ENCODE results near the gene C1orf35. TPM values are rescaled to one million over a fixed set of nuclear protein-coding genes. Genes with fewer than 3 reads are reported as not detected.

C1orf35 gene
- total RNA-seq, 1 donor from 2014 or later, result 16.5 TPM

GRCh38 chr1:228150120-228150460 lies 47.0 kb upstream of the C1orf35 start:
- peaks cover 2% of the 10 kb centered on the region for H3K36me3 ChIP-seq (ENCODE audit: control insufficient read depth, insufficient read depth, low read length)
- no peak for DNase-seq (ENCODE audit: low read depth)
- no peak overlapping the region for H3K4me3 ChIP-seq (ENCODE audit: low read depth, low read length)

GRCh38 chr1:228149406-228150119 lies 46.4 kb upstream of the C1orf35 start, which contains the start of gene GJC2:
Gene GJC2 (plus strand): TSS chr1:228149930. CDS start chr1:228157759, 7,829 bp downstream.
- DNase-seq (ENCODE audit: low read depth), result no peak
- no peak for TF ChIP-seq CTCF (IDR thresholded peaks at IDR 0.05; ENCODE audit: insufficient read depth, low read length, poor library complexity, severe bottlenecking)
- H3K4me3 ChIP-seq (ENCODE audit: low read depth, low read length), result no peak within 1 kb of the TSS
- H3K36me3 ChIP-seq (ENCODE audit: control insufficient read depth, insufficient read depth, low read length), result peaks cover 2% of the 10 kb centered on the region
- no peaks in the 10 kb centered on the region for H3K27me3 ChIP-seq (ENCODE audit: control insufficient read depth, insufficient read depth, low read length)

More at GRCh38 chr1:228150120-228150460, 47.0 kb upstream of the C1orf35 start:
- TF ChIP-seq CTCF (IDR thresholded peaks at IDR 0.05; ENCODE audit: insufficient read depth, low read length, poor library complexity, severe bottlenecking), result no peak
- H3K27me3 ChIP-seq (ENCODE audit: control insufficient read depth, insufficient read depth, low read length), result no peaks in the 10 kb centered on the region

GRCh38 chr1:228148935-228149405 lies 45.8 kb upstream of the C1orf35 start:
- DNase-seq (ENCODE audit: low read depth), result no peak
- no peak for TF ChIP-seq CTCF (IDR thresholded peaks at IDR 0.05; ENCODE audit: insufficient read depth, low read length, poor library complexity, severe bottlenecking)
- H3K36me3 ChIP-seq (ENCODE audit: control insufficient read depth, insufficient read depth, low read length), result peaks cover 2% of the 10 kb centered on the region
- H3K27me3 ChIP-seq (ENCODE audit: control insufficient read depth, insufficient read depth, low read length), result no peaks in the 10 kb centered on the region
- no peak overlapping the region for H3K4me3 ChIP-seq (ENCODE audit: low read depth, low read length)

GRCh38 chr1:228148196-228148861 lies 45.2 kb upstream of the C1orf35 start:
- Histone ChIP-seq H3K4me3 (ENCODE audit: low read depth, low read length) (no peak overlapping the region), H3K27me3 (ENCODE audit: control insufficient read depth, insufficient read depth, low read length) (no peaks in the 10 kb centered on the region), H3K36me3 (ENCODE audit: control insufficient read depth, insufficient read depth, low read length) (peaks cover 2% of the 10 kb centered on the region)
- no peak for TF ChIP-seq CTCF (IDR thresholded peaks at IDR 0.05; ENCODE audit: insufficient read depth, low read length, poor library complexity, severe bottlenecking)
- DNase-seq (ENCODE audit: low read depth), result no peak

- H3K27me3 ChIP-seq (ENCODE audit: control insufficient read depth, insufficient read depth, low read length), result no peaks in the 10 kb centered on the region
- no peak for TF ChIP-seq CTCF (IDR thresholded peaks at IDR 0.05; ENCODE audit: insufficient read depth, low read length, poor library complexity, severe bottlenecking)
- H3K4me3 ChIP-seq (ENCODE audit: low read depth, low read length), result no peak overlapping the region
- no peak for DNase-seq (ENCODE audit: low read depth)
- H3K36me3 ChIP-seq (ENCODE audit: control insufficient read depth, insufficient read depth, low read length), result peaks cover 2% of the 10 kb centered on the region
Measured at GRCh38 chr1:228147768-228148167, 44.6 kb upstream of the C1orf35 start.
